ENCODE results near the gene AVEN. TPM values are rescaled to one million over a fixed set of nuclear protein-coding genes. Genes with fewer than 3 reads are reported as not detected.

AVEN gene
- total RNA-seq, 1 donor from 2014 or later: 14.4 TPM

- no peak overlapping the region for H3K4me3 Mint-ChIP-seq (ENCODE audit: low read depth)
- H3K27me3 Mint-ChIP-seq: no peaks in the 10 kb centered on the region
- no peak overlapping the region for H3K27ac Mint-ChIP-seq
- no peak for DNase-seq (ENCODE audit: low spot score, unreplicated experiment)
- no peaks in the 10 kb centered on the region for H3K4me1 Mint-ChIP-seq (ENCODE audit: low read depth)
- peaks cover 9% of the 10 kb centered on the region for H3K36me3 Mint-ChIP-seq (ENCODE audit: insufficient read depth)
- TF ChIP-seq CTCF (IDR thresholded peaks at IDR 0.05; ENCODE audit: unreplicated experiment): no peak
- peaks cover 25% of the 10 kb centered on the region for H3K9me3 Mint-ChIP-seq (ENCODE audit: low read depth)
Observed at GRCh38 chr15:34049112-34049511, 10.1 kb upstream of the AVEN start.

GRCh38 chr15:34047893-34048775 is 9.1 kb upstream of the AVEN start:
- Mint-ChIP-seq H3K4me3 (ENCODE audit: low read depth) (no peak overlapping the region), H3K9me3 (ENCODE audit: low read depth) (peaks cover 25% of the 10 kb centered on the region), H3K27me3 (no peaks in the 10 kb centered on the region), H3K36me3 (ENCODE audit: insufficient read depth) (peaks cover 9% of the 10 kb centered on the region), H3K27ac (no peak overlapping the region), H3K4me1 (ENCODE audit: low read depth) (no peaks in the 10 kb centered on the region)
- no peak for DNase-seq (ENCODE audit: low spot score, unreplicated experiment)
- no peak for TF ChIP-seq CTCF (IDR thresholded peaks at IDR 0.05; ENCODE audit: unreplicated experiment)

GRCh38 chr15:34046471-34047145 is 7.6 kb upstream of the AVEN start:
- Mint-ChIP-seq H3K27ac (no peak overlapping the region), H3K4me1 (ENCODE audit: low read depth) (no peaks in the 10 kb centered on the region), H3K27me3 (no peaks in the 10 kb centered on the region), H3K4me3 (ENCODE audit: low read depth) (no peak overlapping the region), H3K9me3 (ENCODE audit: low read depth) (peaks cover 19% of the 10 kb centered on the region), H3K36me3 (ENCODE audit: insufficient read depth) (peaks cover 9% of the 10 kb centered on the region)
- no peak for DNase-seq (ENCODE audit: low spot score, unreplicated experiment)
- no peak for TF ChIP-seq CTCF (IDR thresholded peaks at IDR 0.05; ENCODE audit: unreplicated experiment)

- DNase-seq (ENCODE audit: low spot score, unreplicated experiment): no peak
- Mint-ChIP-seq H3K9me3 (ENCODE audit: low read depth) (no peaks in the 10 kb centered on the region), H3K27ac (no peak overlapping the region), H3K36me3 (ENCODE audit: insufficient read depth) (no peaks in the 10 kb centered on the region), H3K27me3 (peaks cover 4% of the 10 kb centered on the region), H3K4me3 (ENCODE audit: low read depth) (no peak overlapping the region), H3K4me1 (ENCODE audit: low read depth) (peaks cover 5% of the 10 kb centered on the region)
- TF ChIP-seq CTCF (IDR thresholded peaks at IDR 0.05; ENCODE audit: unreplicated experiment): no peak
Observed at GRCh38 chr15:34043813-34044212, 4.8 kb upstream of the AVEN start.

GRCh38 chr15:34043391-34043790 is 4.4 kb upstream of the AVEN start:
- Mint-ChIP-seq H3K4me3 (ENCODE audit: low read depth) (no peak overlapping the region), H3K27me3 (peaks cover 4% of the 10 kb centered on the region)

More at GRCh38 chr15:34043391-34043790, 4.4 kb upstream of the AVEN start:
- Mint-ChIP-seq H3K27ac (no peak overlapping the region), H3K9me3 (ENCODE audit: low read depth) (no peaks in the 10 kb centered on the region), H3K36me3 (ENCODE audit: insufficient read depth) (no peaks in the 10 kb centered on the region), H3K4me1 (ENCODE audit: low read depth) (peaks cover 5% of the 10 kb centered on the region)
- TF ChIP-seq CTCF (IDR thresholded peaks at IDR 0.05; ENCODE audit: unreplicated experiment): no peak
- no peak for DNase-seq (ENCODE audit: low spot score, unreplicated experiment)
